HG03175 (cell line): Measurements from ENCODE around the gene NELFA.
"Not testable (repeated sequence)": the region's sequence is repeated elsewhere in the genome, so short reads cannot be mapped to it uniquely, and the experiment has no call there.

Experiments
- ATAC-seq: cut with Tn5 transposase; IDR thresholded peaks from one replicate; pipeline ENCODE4 v1.9.1; 2021; ENCODE audit warnings: mild to moderate bottlenecking, moderate library complexity; ENCODE audit not compliant: unreplicated experiment

NELFA gene

GRCh38 chr4:1994938-1995337 lies 13.8 kb downstream of the NELFA start:
- ATAC-seq: no peak

- ATAC-seq: not testable (repeated sequence)
Measured at GRCh38 chr4:1993718-1994516, 14.9 kb downstream of the NELFA start.

- no peak for ATAC-seq
Measured at GRCh38 chr4:1993169-1993516, 15.6 kb downstream of the NELFA start.

- ATAC-seq: no peak
Measured at GRCh38 chr4:1992468-1993168, 16.2 kb downstream of the NELFA start.

GRCh38 chr4:1991596-1992434 lies 17.0 kb downstream of the NELFA start:
- no peak for ATAC-seq

- no peak for ATAC-seq
Measured at GRCh38 chr4:1991087-1991486, 17.7 kb downstream of the NELFA start.

GRCh38 chr4:1990676-1991075 lies 18.1 kb downstream of the NELFA start:
- ATAC-seq: no peak

- ATAC-seq: no peak
Measured at GRCh38 chr4:1990348-1990645, 18.5 kb downstream of the NELFA start.

GRCh38 chr4:1989533-1990347 lies 19.0 kb downstream of the NELFA start:
- no peak for ATAC-seq

- ATAC-seq: no peak
Measured at GRCh38 chr4:1988327-1988724, 20.4 kb downstream of the NELFA start.

- ATAC-seq: no peak
Measured at GRCh38 chr4:1987721-1988326, 20.9 kb downstream of the NELFA start.

GRCh38 chr4:1987296-1987695 lies 21.5 kb downstream of the NELFA start:
- no peak for ATAC-seq

- ATAC-seq: no peak
Measured at GRCh38 chr4:1986578-1987210, 22.1 kb downstream of the NELFA start.

GRCh38 chr4:1985780-1986577 lies 22.8 kb downstream of the NELFA start:
- no peak for ATAC-seq

- no peak for ATAC-seq
Measured at GRCh38 chr4:1985294-1985693, 23.5 kb downstream of the NELFA start.

GRCh38 chr4:1984406-1985191 lies 24.2 kb downstream of the NELFA start:
- no peak for ATAC-seq

GRCh38 chr4:1983846-1984405 lies 24.8 kb downstream of the NELFA start:
- no peak for ATAC-seq
